CD14-positive monocyte (primary cell): ENCODE measurements around the gene GPD2. TPM values are rescaled to one million over a fixed set of nuclear protein-coding genes. Genes with fewer than 3 reads are reported as not detected.

Source experiments
- DNase-seq, 3 donors: peaks; one replicate each; pipeline ENCODE4 v3.0.0-alpha.2; 2011 to 2022
- H2AFZ ChIP-seq: 2 replicates; pipeline ENCODE4 v1.6.0; 2012; ENCODE audit warnings: mild to moderate bottlenecking, low read depth, low read length, inconsistent platforms; ENCODE audit not compliant: insufficient read depth, poor library complexity, severe bottlenecking
- H3K27ac ChIP-seq, 2 donors: 1 replicate in 1 of 2; 2 replicates in 1 of 2; pipeline ENCODE4 v1.5.1; 2012 to 2013; ENCODE audit warnings: low read length in 2 of 2, control low read depth in 1 of 2, inconsistent platforms in 1 of 2, low read depth in 1 of 2, mild to moderate bottlenecking in 1 of 2
- H3K27me3 ChIP-seq, 2 donors: one replicate each; pipeline versions ENCODE4 v1.6.0 to v1.6.1; 2011 to 2013; ENCODE audit warnings: low read length in 2 of 2; ENCODE audit not compliant: control insufficient read depth in 2 of 2, insufficient read depth in 2 of 2
- H3K36me3 ChIP-seq, 2 donors: replicated peaks in 1 of 2; 1 replicate in 1 of 2; 2 replicates in 1 of 2; pipeline versions ENCODE4 v1.5.1 to v1.6.1; 2012 to 2013; ENCODE audit warnings: low read length in 2 of 2, control low read depth in 1 of 2, inconsistent platforms in 1 of 2, mild to moderate bottlenecking in 1 of 2; ENCODE audit not compliant: insufficient read depth in 2 of 2, control insufficient read depth in 1 of 2
- H3K4me1 ChIP-seq, 2 donors: 1 replicate in 1 of 2; 2 replicates in 1 of 2; pipeline versions ENCODE4 v1.5.1 to v1.6.1; 2012 to 2013; ENCODE audit warnings: low read length in 2 of 2, control low read depth in 1 of 2, inconsistent platforms in 1 of 2, mild to moderate bottlenecking in 1 of 2, moderate library complexity in 1 of 2; ENCODE audit not compliant: insufficient read depth in 2 of 2, control insufficient read depth in 1 of 2
- H3K4me2 ChIP-seq: replicated peaks from 2 replicates; pipeline ENCODE3; 2012; ENCODE audit warnings: low read length, moderate library complexity, mild to moderate bottlenecking; ENCODE audit not compliant: poor library complexity, severe bottlenecking; ENCODE audit errors: extremely low read depth
- H3K4me3 ChIP-seq, 3 experiments: fragments of 200-600 bp in 1 of 3; sonication (generic) in 1 of 3; replicated peaks in 1 of 3; 1 replicate in 2 of 3; 2 replicates in 1 of 3; pipeline ENCODE4 v1.5.1; 2011 to 2013; ENCODE audit warnings: low read length in 3 of 3, mild to moderate bottlenecking in 3 of 3, control low read depth in 2 of 3, low read depth in 2 of 3, inconsistent platforms in 1 of 3, moderate library complexity in 1 of 3
- H3K79me2 ChIP-seq: 2 replicates; pipeline ENCODE4 v1.6.0; 2012; ENCODE audit warnings: mild to moderate bottlenecking, control low read depth, inconsistent platforms, low read length, moderate library complexity; ENCODE audit not compliant: insufficient read depth
- H3K9ac ChIP-seq: 2 replicates; pipeline ENCODE4 v1.6.0; 2017; ENCODE audit warnings: low read length, mild to moderate bottlenecking; ENCODE audit not compliant: insufficient read depth, poor library complexity, severe bottlenecking
- H3K9me3 ChIP-seq, 2 donors: replicated peaks in 1 of 2; 1 replicate in 1 of 2; 2 replicates in 1 of 2; pipeline versions ENCODE4 v1.5.1 to v1.6.1; 2012 to 2013; ENCODE audit warnings: low read length in 2 of 2, control low read depth in 1 of 2; ENCODE audit not compliant: control insufficient read depth in 1 of 2, insufficient read depth in 1 of 2
- H4K20me1 ChIP-seq: 2 replicates; pipeline ENCODE4 v1.6.0; 2012; ENCODE audit warnings: mild to moderate bottlenecking, low read length, control low read depth, moderate library complexity; ENCODE audit not compliant: insufficient read depth
- H3K27ac Mint-ChIP-seq, 7 donors: one replicate each; pipeline ENCODE4 v1.8.0; 2020; ENCODE audit warnings: mild to moderate bottlenecking in 7 of 7, mixed read lengths in 7 of 7, moderate library complexity in 6 of 7, inconsistent platforms in 2 of 7
- H3K27me3 Mint-ChIP-seq, 3 donors: one replicate each; pipeline ENCODE4 v1.8.0; 2021 to 2022; ENCODE audit warnings: low read depth in 3 of 3, mild to moderate bottlenecking in 3 of 3, mixed read lengths in 3 of 3, moderate library complexity in 3 of 3, inconsistent platforms in 1 of 3
- H3K36me3 Mint-ChIP-seq, 2 donors: one replicate each; pipeline ENCODE4 v1.8.0; 2020; ENCODE audit warnings: mixed read lengths in 2 of 2, inconsistent platforms in 1 of 2, mild to moderate bottlenecking in 1 of 2
- H3K4me1 Mint-ChIP-seq: one replicate; pipeline ENCODE4 v1.8.0; 2020; ENCODE audit warnings: mild to moderate bottlenecking, mixed read lengths
- H3K4me3 Mint-ChIP-seq, 2 donors: one replicate each; pipeline ENCODE4 v1.8.0; 2020; ENCODE audit warnings: mild to moderate bottlenecking in 2 of 2, mixed read lengths in 2 of 2, moderate library complexity in 1 of 2
- H3K9me3 Mint-ChIP-seq, 7 donors: one replicate each; pipeline ENCODE4 v1.8.0; 2020 to 2022; ENCODE audit warnings: mixed read lengths in 7 of 7, mild to moderate bottlenecking in 6 of 7, moderate library complexity in 6 of 7, inconsistent platforms in 2 of 7
- CTCF ChIP-seq: fragments of 200-600 bp; IDR thresholded peaks from one replicate; pipeline ENCODE4 v1.8.0; 2022; ENCODE audit warnings: antibody characterized with exemption, mild to moderate bottlenecking
- WGBS: methylation state at CpG from one replicate; pipeline ENCODE4 v1.1.5; 2013; ENCODE audit warnings: missing lambda C conversion rate; ENCODE audit not compliant: insufficient coverage; 5-methylcytosine and 5-hydroxymethylcytosine counted together
- intact Hi-C, 2 donors: fragments of 100-400 bp; cut with micrococcal nuclease; formaldehyde crosslinking; loops; one replicate each; pipeline versions ENCODE4 v1.15.0 to v1.15.1; 2023
- polyA plus RNA-seq, 3 donors: library from polyadenylated mRNA; depleted of rRNA in 1 of 3; unstranded in 2 of 3; stranded (reverse) in 1 of 3; fragments of 300-500 nt in 2 of 3; fragments of >200 nt in 1 of 3; fragmentation: Illumina TruSeq in 2 of 3; gene quantifications; 1 replicate in 2 of 3; 2 replicates in 1 of 3; pipeline ENCODE4 v1.2.3, GENCODE V29; 2012 to 2021

Gene GPD2
- polyA plus RNA-seq, 3 donors, result 13.4 to 17.1 (median 14.5) TPM

- Histone ChIP-seq H3K4me2 (peak overlapping the region; percentile 61), H3K4me3 (peak overlapping the region; percentile 13 to 65 (median 25)), H3K9me3 (no peaks in the 10 kb centered on the region), H2AFZ (peak overlapping the region; percentile 32), H3K36me3 (no peaks in the 10 kb centered on the region), H3K9ac (no peak overlapping the region), H3K27ac (peak overlapping the region; percentile 81 to 83), H3K4me1 (peaks cover 39 to 48% of the 10 kb centered on the region in 2 donors), H4K20me1 (peaks cover 30% of the 10 kb centered on the region), H3K27me3 (no peaks in the 10 kb centered on the region), H3K79me2 (peaks cover 91% of the 10 kb centered on the region)
- Mint-ChIP-seq H3K36me3 (peaks cover 3 to 19% of the 10 kb centered on the region in 2 donors), H3K4me1 (peaks cover 69% of the 10 kb centered on the region), H3K27me3 (no peaks in the 10 kb centered on the region), H3K4me3 (peak overlapping the region; percentile 62 to 81), H3K9me3 (peaks cover 0 to 2% (median 0%) of the 10 kb centered on the region in 7 donors), H3K27ac (peak overlapping the region; percentile 84 to 95 (median 93))
- intact Hi-C loops, result loop anchor here in 1 of 2 donors (10.0 kb wide), 1 partner anchor 129 kb away; the partner anchor contains the start of gene NR4A2
- WGBS, result no CpG with 5 or more reads among the region's 1 CpG
- DNase-seq, result peak in 2 of 3 donors; percentile 37 to 40
- no peak for TF ChIP-seq CTCF
These were observed 27.9 kb downstream of the GPD2 start for GRCh38 chr2:156464106-156464505.

GRCh38 chr2:156465573-156465972 lies 29.4 kb downstream of the GPD2 start:
- peaks cover 91% of the 10 kb centered on the region for H3K79me2 ChIP-seq
- H3K36me3 ChIP-seq, result no peaks in the 10 kb centered on the region
- intact Hi-C loops, result loop anchor here in 1 of 2 donors (10.0 kb wide), 1 partner anchor 131 kb away; the partner anchor contains the start of gene NR4A2
- no peaks in the 10 kb centered on the region for H3K9me3 Mint-ChIP-seq
- H3K27me3 Mint-ChIP-seq, result no peaks in the 10 kb centered on the region
- no peak for DNase-seq
- peaks cover 3 to 19% of the 10 kb centered on the region in 2 donors for H3K36me3 Mint-ChIP-seq
- peaks cover 48 to 55% of the 10 kb centered on the region in 2 donors for H3K4me1 ChIP-seq
- H3K4me1 Mint-ChIP-seq, result peaks cover 72% of the 10 kb centered on the region
- H3K27ac ChIP-seq, result peak overlapping the region; percentile 81 to 83
- H3K9ac ChIP-seq, result no peak overlapping the region
- H3K4me3 Mint-ChIP-seq, result no peak overlapping the region
- peaks cover 22% of the 10 kb centered on the region for H4K20me1 ChIP-seq
- no peak overlapping the region for H2AFZ ChIP-seq
- H3K4me2 ChIP-seq, result no peak overlapping the region
- WGBS, result no CpG with 5 or more reads among the region's 2 CpGs
- H3K4me3 ChIP-seq, result no peak overlapping the region
- no peaks in the 10 kb centered on the region for H3K27me3 ChIP-seq
- no peak for TF ChIP-seq CTCF
- H3K27ac Mint-ChIP-seq, result peak overlapping the region in 6 of 7 donors; percentile 84 to 94 (median 92)
- H3K9me3 ChIP-seq, result no peaks in the 10 kb centered on the region
